ENCODE data around the gene JRKL. TPM values are rescaled to one million over a fixed set of nuclear protein-coding genes. Genes with fewer than 3 reads are reported as not detected.

JRKL gene
- 1 to 10 TPM in 5 of 6 donors, not detected in 1; 3.0 to 5.7 (median 4.1) TPM for polyA plus RNA-seq (ENCODE audit: low read depth in 6 of 6)

DNA sequence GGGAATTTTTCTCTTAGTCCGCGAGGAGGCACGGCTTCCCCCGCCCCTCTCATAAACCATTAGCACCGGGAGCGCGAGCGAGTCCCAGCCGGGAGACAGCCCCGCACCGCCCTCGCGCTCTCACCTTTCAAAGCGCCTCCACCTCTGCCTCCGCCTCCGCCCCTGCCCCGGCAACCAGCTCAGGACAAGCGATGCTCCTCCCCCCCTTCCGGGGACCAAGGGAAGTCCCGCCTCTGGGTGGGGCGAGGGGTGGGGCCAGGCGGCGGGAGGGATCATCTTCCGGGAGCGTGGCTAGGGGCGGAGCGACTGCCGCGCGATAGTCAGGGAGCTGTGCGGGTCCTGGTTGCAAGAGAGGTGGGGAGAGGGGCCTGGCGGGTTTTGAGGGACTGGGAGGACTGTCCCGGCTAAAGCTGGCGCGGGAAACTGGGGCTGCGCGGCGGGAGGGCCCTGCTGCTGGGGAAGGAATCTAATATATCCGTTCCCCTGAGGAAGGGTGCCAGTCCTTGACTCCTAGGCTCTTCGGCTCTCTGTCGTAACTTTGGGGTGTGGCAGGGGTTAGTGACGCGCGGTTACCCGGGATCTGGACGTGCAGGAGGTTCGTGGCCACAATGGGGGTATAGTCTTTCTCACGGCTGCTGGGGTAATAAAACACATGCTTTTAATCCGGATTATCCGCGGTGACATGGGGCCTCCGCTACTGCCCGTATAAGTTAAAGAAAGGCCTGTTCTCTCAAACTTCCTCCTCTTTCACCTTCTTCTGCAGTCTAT is at the start of gene JRKL, which contains the start of gene CCDC82:
Gene JRKL (plus strand): TSS at position 294 of the 768 bp plus-strand sequence. CDS start 637 bp downstream, outside the sequence.
Gene CCDC82 (minus strand): TSS at position 193 of the 768 bp plus-strand sequence. CDS start 5,165 bp downstream, outside the sequence.
- H3K4me3 Mint-ChIP-seq = peak within 1 kb of the TSS; percentile 80 to 97 (median 95)

DNA sequence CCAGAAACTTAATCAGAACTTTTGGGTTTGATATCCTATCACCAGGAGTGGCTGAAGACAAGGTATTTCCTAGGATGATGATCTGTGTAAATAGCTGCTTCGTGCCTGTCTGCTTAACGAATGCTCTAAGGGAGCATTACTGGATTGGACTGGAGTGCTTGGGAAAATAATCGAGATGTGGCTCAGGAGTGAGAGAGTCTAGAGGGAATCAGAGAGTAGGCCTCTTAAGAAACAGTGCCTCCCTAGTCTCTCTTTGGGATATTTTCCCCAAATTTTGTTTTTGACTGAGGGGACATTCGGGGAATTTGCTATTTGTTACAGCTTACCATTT is 49.3 kb upstream of the JRKL start:
- peak overlapping the region; percentile 92 to 99 (median 98) for H3K4me3 Mint-ChIP-seq

More for the DNA sequence above, at the start of gene JRKL, which contains the start of gene CCDC82:
- peak; percentile 93 for ATAC-seq (ENCODE audit: low read depth in 2 of 2)
- Mint-ChIP-seq H3K27ac (peak within 1 kb of the TSS; percentile 90 to 98 (median 95)), H3K9me3 (peaks cover 0 to 2% (median 0%) of the 10 kb centered on the region in 7 donors), H3K36me3 (peaks cover 0 to 5% of the 10 kb centered on the region in 2 donors), H3K4me1 (peaks cover 15 to 32% (median 25%) of the 10 kb centered on the region in 3 donors), H3K27me3 (no peaks in the 10 kb centered on the region)
- DNase-seq = peak; percentile 97

DNA sequence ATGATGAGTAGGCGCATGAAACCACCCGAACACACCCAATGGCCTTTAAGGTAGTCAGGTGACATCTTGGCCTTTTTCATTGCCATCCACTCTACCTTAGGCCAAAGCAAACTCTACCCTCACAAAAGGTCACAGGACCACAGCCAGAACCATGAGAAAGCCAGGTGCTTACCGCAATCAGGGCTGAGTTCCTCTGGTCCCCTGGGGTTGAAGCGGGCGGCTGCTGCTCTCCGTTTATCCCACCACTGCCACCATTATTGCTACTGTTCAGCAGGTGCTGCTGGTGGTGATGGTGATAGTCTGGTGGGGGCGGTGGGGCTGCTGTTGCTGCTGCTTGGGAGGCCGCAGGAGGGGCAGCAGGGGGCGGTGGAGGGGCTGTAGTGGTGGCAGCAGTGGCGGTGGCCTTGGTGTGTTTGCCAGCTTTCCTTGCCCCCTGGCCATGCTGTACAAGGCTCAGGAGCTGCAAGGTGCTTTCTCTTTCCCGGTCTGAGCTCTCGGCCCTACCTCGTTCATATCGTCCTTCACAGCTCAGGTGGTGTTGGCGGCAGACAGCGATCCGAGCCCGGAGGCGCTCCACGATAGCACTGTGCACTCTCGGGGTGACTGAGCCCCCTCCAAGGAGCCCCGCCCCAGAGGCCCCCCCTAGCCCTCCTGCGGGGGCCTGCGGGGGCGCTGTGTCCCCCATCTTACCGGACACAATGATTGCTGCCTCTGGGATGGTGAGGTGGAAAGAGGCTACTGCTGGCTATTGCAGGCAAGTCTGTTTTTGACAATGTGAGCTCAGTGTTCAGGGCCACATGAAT is 48.4 kb upstream of the JRKL start:
- Mint-ChIP-seq H3K4me1 (peaks cover 50 to 61% (median 60%) of the 10 kb centered on the region in 3 donors), H3K27ac (peak overlapping the region; percentile 86 to 93 (median 90)), H3K36me3 (no peaks in the 10 kb centered on the region), H3K9me3 (peaks cover 0 to 2% (median 0%) of the 10 kb centered on the region in 7 donors), H3K4me3 (peak overlapping the region; percentile 92 to 99 (median 98)), H3K27me3 (no peaks in the 10 kb centered on the region)
- ATAC-seq (ENCODE audit: low read depth in 2 of 2) (peak; percentile 30 to 39), DNase-seq (peak; percentile 60)

More for the DNA sequence above, 49.3 kb upstream of the JRKL start:
- no peak for ATAC-seq (ENCODE audit: low read depth in 2 of 2)
- Mint-ChIP-seq H3K4me1 (peaks cover 54 to 68% (median 65%) of the 10 kb centered on the region in 3 donors), H3K36me3 (no peaks in the 10 kb centered on the region), H3K27me3 (no peaks in the 10 kb centered on the region), H3K9me3 (peaks cover 0 to 2% (median 0%) of the 10 kb centered on the region in 7 donors), H3K27ac (peak overlapping the region in 5 of 6 donors; percentile 84 to 92 (median 89))
- no peak for DNase-seq

DNA sequence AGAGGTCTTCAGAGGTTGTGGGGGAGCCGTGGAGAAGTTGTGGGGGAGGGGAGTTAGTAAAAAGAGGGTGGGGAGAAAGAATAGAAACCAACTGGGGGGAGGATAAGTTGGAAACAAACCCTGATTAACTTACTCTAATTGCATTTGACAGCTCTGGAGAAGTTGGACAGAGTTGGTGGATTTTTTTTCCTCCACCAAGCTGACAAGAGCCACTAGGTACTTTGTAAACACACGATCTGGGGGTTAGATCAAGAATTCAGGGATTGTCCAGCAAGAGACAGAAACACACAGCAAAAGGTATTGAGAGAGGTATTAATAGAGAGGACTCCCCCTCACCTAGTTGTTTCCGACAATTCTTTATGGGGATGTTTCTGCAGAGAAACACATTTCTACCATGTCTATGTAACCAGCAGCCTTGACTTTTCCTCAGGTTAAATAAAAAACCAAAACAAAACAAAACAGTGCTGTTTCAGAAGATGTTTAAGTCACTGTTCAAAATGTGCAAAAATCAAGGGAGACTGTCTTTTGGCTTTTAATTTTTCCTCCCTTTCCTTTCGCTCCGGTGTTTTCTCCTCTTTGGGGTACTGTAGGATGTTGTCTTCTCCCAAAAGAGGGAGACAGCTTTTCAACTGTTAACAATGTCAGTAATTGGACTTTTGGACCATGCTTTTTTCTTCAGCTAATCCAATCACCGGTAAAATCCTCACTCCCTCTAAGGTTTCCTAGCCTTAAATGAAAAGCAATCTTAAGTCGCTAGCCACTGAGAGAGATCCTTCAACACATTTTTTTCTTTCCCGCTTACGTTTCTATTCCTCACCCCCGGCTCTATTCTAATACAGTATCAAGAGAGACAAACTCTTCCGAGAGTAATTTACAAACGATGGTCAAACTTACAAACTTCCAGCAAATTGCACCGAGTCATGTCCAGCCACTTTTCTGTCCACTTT is 47.5 kb upstream of the JRKL start:
- no peaks in the 10 kb centered on the region for H3K27me3 Mint-ChIP-seq
- ATAC-seq (ENCODE audit: low read depth in 2 of 2) (no peak), DNase-seq (no peak)
- H3K9me3 Mint-ChIP-seq = peaks cover 0 to 2% (median 0%) of the 10 kb centered on the region in 7 donors
- peak overlapping the region; percentile 92 to 99 (median 98) for H3K4me3 Mint-ChIP-seq
- no peaks in the 10 kb centered on the region for H3K36me3 Mint-ChIP-seq
- H3K4me1 Mint-ChIP-seq = peaks cover 49 to 58% (median 52%) of the 10 kb centered on the region in 3 donors
- H3K27ac Mint-ChIP-seq = peak overlapping the region; percentile 86 to 93 (median 89)

DNA sequence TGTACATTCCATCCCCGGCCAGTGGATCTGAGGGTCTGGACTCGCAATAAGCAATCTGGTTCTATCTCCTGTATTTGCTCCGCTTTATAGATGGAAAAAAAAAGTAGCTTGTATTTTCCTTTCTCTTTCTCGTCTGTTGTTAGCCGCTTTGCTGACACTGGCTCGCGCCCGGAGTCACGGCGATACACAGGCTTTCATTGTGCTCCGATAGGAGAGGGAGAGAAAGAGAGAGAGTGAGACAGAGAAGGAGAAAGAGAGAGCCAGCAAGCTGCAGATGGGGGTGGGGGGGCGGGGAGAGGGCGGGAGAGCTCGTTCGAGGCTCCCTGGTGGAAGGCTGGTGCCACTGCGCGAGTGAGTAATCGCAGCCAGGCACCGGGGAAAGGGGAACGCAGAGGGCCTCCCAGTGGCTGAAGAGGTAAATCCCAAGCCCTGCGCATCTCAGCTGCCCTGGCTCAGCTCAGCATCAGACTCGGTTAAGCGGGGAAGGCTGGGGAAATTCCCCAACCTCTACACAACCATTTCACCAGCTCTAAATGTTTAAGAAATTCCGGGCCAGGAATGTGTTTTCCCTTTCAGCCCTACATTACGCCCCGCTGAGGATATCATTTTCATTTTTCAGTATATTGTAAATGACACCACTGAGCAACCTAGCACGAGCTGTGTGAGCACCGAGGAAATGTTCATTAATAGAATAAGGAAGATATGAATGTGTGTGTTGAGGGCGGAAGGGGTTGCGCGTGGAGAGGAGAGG is 46.7 kb upstream of the JRKL start, which contains the start of gene MAML2:
Gene MAML2 (minus strand): TSS at position 235 of the 751 bp plus-strand sequence. CDS start 1,300 bp downstream, outside the sequence.
- peak; percentile 83 to 84 for ATAC-seq (ENCODE audit: low read depth in 2 of 2)
- H3K4me3 Mint-ChIP-seq = peak within 1 kb of the TSS; percentile 92 to 99 (median 98)
- peak within 1 kb of the TSS; percentile 19 to 94 (median 88) for H3K27ac Mint-ChIP-seq
- peaks cover 0 to 2% (median 0%) of the 10 kb centered on the region in 7 donors for H3K9me3 Mint-ChIP-seq
- no peaks in the 10 kb centered on the region for H3K36me3 Mint-ChIP-seq
- H3K27me3 Mint-ChIP-seq = no peaks in the 10 kb centered on the region
- peak; percentile 85 for DNase-seq
- H3K4me1 Mint-ChIP-seq = peaks cover 40 to 50% (median 44%) of the 10 kb centered on the region in 3 donors

DNA sequence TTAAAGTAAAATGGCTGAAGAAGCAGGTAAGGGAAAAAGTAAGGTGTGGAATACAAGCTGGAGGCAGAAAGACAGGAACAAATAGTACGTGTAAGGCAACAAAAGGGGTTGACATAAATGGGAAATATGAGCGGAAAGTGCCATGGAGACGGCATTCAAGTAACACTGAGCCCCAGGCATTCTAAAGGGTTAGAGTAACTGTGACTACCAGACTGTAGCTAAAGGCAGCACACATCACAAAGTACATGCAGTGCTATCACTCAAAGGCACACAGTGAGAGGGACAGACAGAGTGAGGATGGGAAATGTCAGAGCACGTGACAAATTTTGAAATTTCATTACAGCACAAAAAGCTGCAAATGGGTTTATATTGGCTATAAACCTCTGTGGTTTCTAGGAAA is 33.0 kb upstream of the JRKL start:
- Mint-ChIP-seq H3K4me3 (no peak overlapping the region), H3K36me3 (peaks cover 27 to 34% of the 10 kb centered on the region in 2 donors), H3K27ac (peak overlapping the region in 1 of 6 donors; percentile 33), H3K4me1 (peaks cover 0 to 5% (median 0%) of the 10 kb centered on the region in 3 donors), H3K9me3 (no peaks in the 10 kb centered on the region), H3K27me3 (no peaks in the 10 kb centered on the region)
- ATAC-seq (ENCODE audit: low read depth in 2 of 2) = no peak
- no peak for DNase-seq

DNA sequence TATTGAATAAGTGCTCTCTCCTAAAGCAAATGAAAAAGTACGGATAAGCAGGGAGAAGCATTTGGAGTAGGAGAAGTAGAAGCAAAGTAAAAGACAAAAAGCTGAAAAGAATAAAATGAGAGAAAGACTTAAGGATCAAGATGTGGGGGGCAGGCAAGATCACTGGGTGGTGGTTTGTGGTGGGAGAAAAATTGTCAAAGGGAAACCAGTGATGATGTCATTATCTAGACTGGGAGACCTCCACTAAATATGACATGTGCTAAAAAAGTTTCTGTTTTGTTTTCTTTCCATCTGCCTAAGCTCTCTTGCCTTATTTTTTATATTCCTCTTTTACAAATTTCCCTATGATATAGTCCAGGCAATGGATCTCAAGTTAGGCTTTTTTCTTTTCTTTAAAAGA is 32.0 kb upstream of the JRKL start:
- Mint-ChIP-seq H3K27ac (no peak overlapping the region), H3K4me1 (peaks cover 0 to 5% (median 0%) of the 10 kb centered on the region in 3 donors), H3K4me3 (no peak overlapping the region), H3K27me3 (no peaks in the 10 kb centered on the region), H3K36me3 (peaks cover 24 to 36% of the 10 kb centered on the region in 2 donors), H3K9me3 (no peaks in the 10 kb centered on the region)
- ATAC-seq (ENCODE audit: low read depth in 2 of 2) (no peak), DNase-seq (no peak)

DNA sequence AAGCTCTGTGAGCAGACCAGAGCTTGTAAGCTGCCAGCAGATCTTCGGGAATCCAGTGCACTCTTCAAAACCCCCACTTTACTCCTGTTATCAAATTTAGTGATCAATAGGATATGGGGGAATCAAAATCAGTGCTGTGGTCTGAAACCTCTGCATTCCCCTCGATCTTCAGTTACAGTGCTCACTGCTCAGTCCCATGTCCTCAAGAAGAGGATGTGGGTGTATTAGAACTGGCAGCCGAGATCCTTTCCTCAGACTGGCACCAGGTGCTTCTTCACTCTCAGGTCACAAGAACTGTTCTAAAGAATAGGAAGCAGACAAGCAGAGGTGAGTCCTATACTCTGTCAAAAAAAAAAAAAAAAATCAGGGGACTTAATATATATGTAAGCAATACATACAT is 31.5 kb upstream of the JRKL start:
- Mint-ChIP-seq H3K27me3 (no peaks in the 10 kb centered on the region), H3K9me3 (no peaks in the 10 kb centered on the region), H3K4me3 (no peak overlapping the region), H3K36me3 (peaks cover 24 to 36% of the 10 kb centered on the region in 2 donors), H3K4me1 (peaks cover 0 to 5% (median 0%) of the 10 kb centered on the region in 3 donors), H3K27ac (no peak overlapping the region)
- ATAC-seq (ENCODE audit: low read depth in 2 of 2) (no peak), DNase-seq (no peak)

DNA sequence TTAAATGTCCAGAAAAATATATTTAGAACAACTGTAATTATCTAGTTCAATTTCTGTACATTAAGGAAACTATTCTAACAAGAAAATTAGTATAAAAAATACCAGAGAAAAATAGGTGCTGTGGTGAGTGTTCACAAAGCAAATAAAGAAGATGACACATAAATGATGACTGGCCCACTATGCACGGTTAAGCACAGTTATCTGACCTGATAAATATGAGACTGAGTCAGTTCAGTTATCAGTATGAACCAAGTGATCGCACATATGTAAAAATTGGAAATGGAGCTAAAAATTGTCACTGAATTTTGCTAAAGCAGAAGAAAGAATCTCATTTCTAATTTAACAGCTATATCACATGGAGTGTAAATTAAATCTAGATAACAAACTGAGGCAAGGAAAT is 28.0 kb upstream of the JRKL start:
- no peak for ATAC-seq (ENCODE audit: low read depth in 2 of 2)
- Mint-ChIP-seq H3K4me1 (no peaks in the 10 kb centered on the region), H3K27me3 (no peaks in the 10 kb centered on the region), H3K36me3 (peaks cover 12 to 26% of the 10 kb centered on the region in 2 donors), H3K27ac (peak overlapping the region in 1 of 6 donors; percentile 36), H3K4me3 (no peak overlapping the region), H3K9me3 (no peaks in the 10 kb centered on the region)
- DNase-seq = no peak

DNA sequence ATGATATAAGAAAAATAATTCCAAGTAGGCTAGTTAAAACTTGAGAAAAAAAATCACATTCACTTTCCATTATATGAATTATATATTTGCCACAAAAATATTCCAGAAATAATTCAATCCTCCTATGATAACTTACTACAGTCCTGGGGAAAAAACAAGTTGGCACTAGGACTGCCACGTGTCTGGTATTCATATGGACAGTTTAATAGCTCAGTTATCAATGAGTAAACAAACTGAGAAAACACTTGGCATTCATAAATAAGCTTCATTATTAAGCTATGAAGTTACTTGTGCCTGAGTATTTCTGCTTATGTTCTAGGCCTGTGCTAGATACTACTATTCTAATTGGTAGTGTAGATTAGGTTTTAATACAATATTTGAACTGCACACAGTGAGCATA is 24.3 kb upstream of the JRKL start:
- H3K4me1 Mint-ChIP-seq = peaks cover 5 to 11% (median 6%) of the 10 kb centered on the region in 3 donors
- H3K27ac Mint-ChIP-seq = no peak overlapping the region
- ATAC-seq (ENCODE audit: low read depth in 2 of 2) = no peak
- H3K36me3 Mint-ChIP-seq = peaks cover 8 to 12% of the 10 kb centered on the region in 2 donors
- H3K4me3 Mint-ChIP-seq = no peak overlapping the region
- H3K27me3 Mint-ChIP-seq = no peaks in the 10 kb centered on the region
- H3K9me3 Mint-ChIP-seq = peaks cover 0 to 3% (median 0%) of the 10 kb centered on the region in 7 donors
- DNase-seq = no peak

DNA sequence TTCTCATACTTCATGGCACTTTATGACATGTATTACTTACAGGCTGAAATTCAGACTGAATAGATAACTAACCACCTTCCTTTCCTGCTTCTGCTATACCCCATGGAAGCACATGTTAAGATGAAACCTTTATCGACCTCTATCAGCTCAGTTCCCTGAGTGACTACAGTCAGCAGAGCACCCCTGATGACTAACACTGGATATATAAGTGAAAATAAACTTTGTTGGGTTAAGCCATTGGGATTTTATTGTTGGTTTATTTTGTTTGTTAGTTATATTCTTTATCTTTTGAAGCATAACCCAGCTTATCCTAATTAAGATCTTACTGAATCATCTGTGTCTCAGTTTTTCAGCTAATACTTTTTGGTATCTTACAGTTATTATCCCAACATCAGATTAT is 23.8 kb upstream of the JRKL start:
- no peaks in the 10 kb centered on the region for H3K27me3 Mint-ChIP-seq
- DNase-seq (no peak), ATAC-seq (ENCODE audit: low read depth in 2 of 2) (no peak)
- peaks cover 5 to 11% (median 6%) of the 10 kb centered on the region in 3 donors for H3K4me1 Mint-ChIP-seq
- H3K4me3 Mint-ChIP-seq = no peak overlapping the region
- H3K36me3 Mint-ChIP-seq = peaks cover 8 to 12% of the 10 kb centered on the region in 2 donors
- peaks cover 0 to 3% (median 0%) of the 10 kb centered on the region in 7 donors for H3K9me3 Mint-ChIP-seq
- H3K27ac Mint-ChIP-seq = no peak overlapping the region

DNA sequence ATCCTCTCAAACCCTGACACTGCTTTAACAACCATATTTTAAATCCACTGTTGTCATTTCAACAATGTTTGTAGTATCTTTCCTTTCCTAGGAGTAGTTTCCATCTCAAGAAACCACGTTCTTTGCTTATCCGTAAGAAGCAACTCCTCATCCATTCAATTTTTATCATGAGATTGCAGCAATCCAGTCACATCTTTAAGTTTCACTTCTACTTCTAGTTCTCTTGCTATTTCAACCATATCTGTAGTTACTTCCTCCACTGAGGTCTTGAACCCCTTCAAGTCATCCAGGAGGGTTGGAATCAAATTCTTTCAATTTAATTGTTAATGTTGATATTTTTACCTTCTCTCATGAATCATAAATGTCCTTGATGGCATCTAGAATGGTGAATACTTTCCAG is 22.5 kb upstream of the JRKL start:
- Mint-ChIP-seq H3K27me3 (no peaks in the 10 kb centered on the region), H3K4me3 (peak overlapping the region in 3 of 8 donors; percentile 19 to 63 (median 21)), H3K4me1 (peaks cover 5 to 11% (median 6%) of the 10 kb centered on the region in 3 donors), H3K9me3 (peaks cover 0 to 3% (median 0%) of the 10 kb centered on the region in 7 donors), H3K36me3 (peaks cover 8 to 14% of the 10 kb centered on the region in 2 donors), H3K27ac (peak overlapping the region in 4 of 6 donors; percentile 3 to 30 (median 14))
- ATAC-seq (ENCODE audit: low read depth in 2 of 2) (peak; percentile 55 to 75), DNase-seq (peak; percentile 23)

All from naive B cell (primary cell).